Type B pancreatic cell (in vitro differentiated cells): Measurements from ENCODE around the gene ZNF460. TPM values are rescaled to one million over a fixed set of nuclear protein-coding genes. Genes with fewer than 3 reads are reported as not detected.

Experiments
- DNase-seq: peaks from one replicate; pipeline ENCODE4 v3.0.0; 2021; ENCODE audit warnings: mixed read lengths; ENCODE audit not compliant: unreplicated experiment; ENCODE audit errors: extremely low spot score
- H3K27ac Mint-ChIP-seq: 2 replicates; pipeline ENCODE4 v1.8.0; 2021; ENCODE audit warnings: mild to moderate bottlenecking, mixed read lengths
- H3K27me3 Mint-ChIP-seq: 2 replicates; pipeline ENCODE4 v1.8.0; 2021; ENCODE audit warnings: mixed read lengths
- H3K36me3 Mint-ChIP-seq: 2 replicates; pipeline ENCODE4 v1.8.0; 2021; ENCODE audit warnings: mixed read lengths
- H3K4me1 Mint-ChIP-seq: one replicate; pipeline ENCODE4 v1.8.0; 2021; ENCODE audit warnings: mixed read lengths; ENCODE audit not compliant: unreplicated experiment
- H3K4me3 Mint-ChIP-seq: 2 replicates; pipeline ENCODE4 v1.8.0; 2021; ENCODE audit warnings: mild to moderate bottlenecking, mixed read lengths
- H3K9me3 Mint-ChIP-seq: 2 replicates; pipeline ENCODE4 v1.8.0; 2021; ENCODE audit warnings: mixed read lengths
- total RNA-seq: library from RNA; stranded (reverse); gene quantifications from 2 replicates; pipeline ENCODE4 v1.2.1, GENCODE V29; 2021; ENCODE audit warnings: low replicate concordance
- TF ChIP-seq, protein P1 (sequence below): fragments of 200-600 bp; sonication (generic); conservative IDR thresholded peaks from 2 replicates; pipeline ENCODE4 v1.5.0; 2021; ENCODE audit warnings: antibody characterized with exemption, mild to moderate bottlenecking

ZNF460 gene
- total RNA-seq, 1 donor from 2014 or later: 58.4 TPM

DNA sequence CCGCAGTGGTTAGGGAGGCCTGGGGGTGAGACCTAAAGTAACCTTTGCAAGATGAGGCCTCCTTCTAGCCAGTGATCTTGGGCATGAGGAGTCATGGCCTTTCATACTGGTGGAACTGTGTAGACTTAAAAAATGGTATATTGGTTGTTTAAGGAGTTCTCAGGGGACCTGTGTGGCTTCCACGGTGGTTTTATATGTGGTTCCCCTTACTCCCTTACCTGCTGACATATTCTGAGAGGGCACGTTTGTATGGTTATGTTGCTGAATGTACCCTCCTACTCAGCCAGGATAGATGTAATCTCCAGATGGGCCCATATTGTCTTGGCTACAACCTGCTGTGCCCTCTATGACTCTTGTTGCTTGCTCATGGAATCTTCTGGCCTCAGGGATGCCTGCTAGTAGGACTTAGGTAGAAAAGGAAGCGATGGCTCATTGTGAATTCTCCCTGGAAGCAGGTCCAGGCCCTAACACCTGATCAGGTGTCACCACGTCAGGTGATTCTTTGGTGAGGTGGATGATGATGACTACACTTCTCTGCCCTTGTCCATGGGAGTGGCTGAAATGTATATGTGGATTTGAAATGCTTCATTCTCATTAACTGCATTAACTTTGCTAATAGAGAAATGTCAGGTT, 1.8 kb downstream of the ZNF460 start:
- Mint-ChIP-seq H3K4me1 (peaks cover 21% of the 10 kb centered on the region), H3K4me3 (no peak overlapping the region), H3K27ac (peak overlapping the region; percentile 88), H3K9me3 (no peaks in the 10 kb centered on the region), H3K36me3 (peaks cover 32% of the 10 kb centered on the region), H3K27me3 (no peaks in the 10 kb centered on the region)
- DNase-seq: no peak
- TF ChIP-seq, protein P1, sequence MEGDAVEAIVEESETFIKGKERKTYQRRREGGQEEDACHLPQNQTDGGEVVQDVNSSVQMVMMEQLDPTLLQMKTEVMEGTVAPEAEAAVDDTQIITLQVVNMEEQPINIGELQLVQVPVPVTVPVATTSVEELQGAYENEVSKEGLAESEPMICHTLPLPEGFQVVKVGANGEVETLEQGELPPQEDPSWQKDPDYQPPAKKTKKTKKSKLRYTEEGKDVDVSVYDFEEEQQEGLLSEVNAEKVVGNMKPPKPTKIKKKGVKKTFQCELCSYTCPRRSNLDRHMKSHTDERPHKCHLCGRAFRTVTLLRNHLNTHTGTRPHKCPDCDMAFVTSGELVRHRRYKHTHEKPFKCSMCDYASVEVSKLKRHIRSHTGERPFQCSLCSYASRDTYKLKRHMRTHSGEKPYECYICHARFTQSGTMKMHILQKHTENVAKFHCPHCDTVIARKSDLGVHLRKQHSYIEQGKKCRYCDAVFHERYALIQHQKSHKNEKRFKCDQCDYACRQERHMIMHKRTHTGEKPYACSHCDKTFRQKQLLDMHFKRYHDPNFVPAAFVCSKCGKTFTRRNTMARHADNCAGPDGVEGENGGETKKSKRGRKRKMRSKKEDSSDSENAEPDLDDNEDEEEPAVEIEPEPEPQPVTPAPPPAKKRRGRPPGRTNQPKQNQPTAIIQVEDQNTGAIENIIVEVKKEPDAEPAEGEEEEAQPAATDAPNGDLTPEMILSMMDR: no peak

DNA sequence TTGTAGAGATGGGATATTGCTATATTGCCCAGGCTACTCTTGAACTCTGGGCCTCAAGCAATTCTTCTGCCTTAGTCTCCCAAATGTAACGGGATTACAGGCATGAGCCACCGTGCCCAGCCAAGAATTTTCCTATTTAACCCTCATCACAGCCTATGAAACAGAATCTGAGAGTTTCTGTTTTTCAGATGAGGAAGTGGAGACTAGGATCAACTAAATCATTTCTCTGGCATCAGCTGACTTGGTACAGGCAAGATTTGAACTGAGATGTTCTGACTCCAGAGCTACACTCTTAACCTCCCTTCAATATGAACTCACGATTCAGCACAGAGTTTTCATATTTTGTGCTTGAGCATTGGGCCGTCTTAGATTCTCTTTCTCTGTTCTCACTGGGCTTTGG, 8.1 kb downstream of the ZNF460 start:
- H3K36me3 Mint-ChIP-seq: peaks cover 76% of the 10 kb centered on the region
- no peak overlapping the region for H3K4me3 Mint-ChIP-seq
- DNase-seq: no peak
- no peak overlapping the region for H3K27ac Mint-ChIP-seq
- H3K4me1 Mint-ChIP-seq: no peaks in the 10 kb centered on the region
- peaks cover 12% of the 10 kb centered on the region for H3K9me3 Mint-ChIP-seq
- H3K27me3 Mint-ChIP-seq: no peaks in the 10 kb centered on the region
- TF ChIP-seq, protein P1: no peak

DNA sequence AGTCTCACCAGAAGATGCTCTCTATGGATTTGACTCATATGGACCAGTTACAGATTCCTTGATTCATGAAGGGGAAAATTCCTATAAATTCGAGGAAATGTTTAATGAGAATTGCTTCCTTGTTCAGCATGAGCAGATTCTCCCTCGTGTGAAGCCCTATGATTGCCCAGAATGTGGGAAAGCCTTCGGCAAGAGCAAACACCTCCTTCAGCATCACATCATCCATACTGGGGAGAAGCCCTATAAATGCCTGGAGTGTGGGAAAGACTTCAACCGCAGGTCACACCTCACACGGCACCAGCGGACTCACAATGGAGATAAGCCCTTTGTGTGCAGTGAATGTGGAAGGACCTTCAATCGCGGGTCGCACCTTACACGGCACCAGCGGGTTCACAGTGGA, 10.7 kb downstream of the ZNF460 start:
- Mint-ChIP-seq H3K4me1 (no peaks in the 10 kb centered on the region), H3K27me3 (no peaks in the 10 kb centered on the region), H3K36me3 (peaks cover 90% of the 10 kb centered on the region), H3K9me3 (peaks cover 20% of the 10 kb centered on the region), H3K27ac (no peak overlapping the region), H3K4me3 (no peak overlapping the region)
- TF ChIP-seq, protein P1: no peak
- no peak for DNase-seq

GRCh38 chr19:57292547-57292946, 12.3 kb downstream of the ZNF460 start:
- Mint-ChIP-seq H3K36me3 (peaks cover 85% of the 10 kb centered on the region), H3K27ac (no peak overlapping the region), H3K4me3 (no peak overlapping the region), H3K27me3 (no peaks in the 10 kb centered on the region), H3K9me3 (peaks cover 20% of the 10 kb centered on the region), H3K4me1 (no peaks in the 10 kb centered on the region)
- TF ChIP-seq, protein P1: no peak
- no peak for DNase-seq

DNA sequence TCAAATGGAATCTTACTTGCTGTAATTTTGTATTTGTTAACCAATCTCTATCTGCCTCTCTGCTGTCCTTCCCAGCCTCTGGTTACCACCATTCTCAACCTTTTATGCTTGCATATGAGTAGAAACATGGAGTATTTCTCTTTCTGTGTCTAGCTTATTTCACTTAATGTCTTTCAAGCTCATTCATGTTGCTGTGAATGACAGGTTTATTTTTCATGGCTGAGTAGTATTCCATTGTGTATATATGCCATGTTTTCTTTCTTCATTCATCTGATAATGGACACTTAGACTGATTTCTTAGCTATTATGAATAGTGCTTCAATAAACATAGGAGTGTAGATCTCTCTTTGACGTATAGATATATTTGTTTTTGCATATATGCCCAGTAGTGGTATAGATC, 13.4 kb downstream of the ZNF460 start:
- Mint-ChIP-seq H3K27ac (no peak overlapping the region), H3K9me3 (peaks cover 20% of the 10 kb centered on the region), H3K4me3 (no peak overlapping the region), H3K36me3 (peaks cover 81% of the 10 kb centered on the region), H3K27me3 (no peaks in the 10 kb centered on the region), H3K4me1 (no peaks in the 10 kb centered on the region)
- TF ChIP-seq, protein P1: no peak
- DNase-seq: no peak
